Melanocyte of skin (primary cell): ENCODE measurements around the gene CCT2. TPM values are rescaled to one million over a fixed set of nuclear protein-coding genes. Genes with fewer than 3 reads are reported as not detected.

Source experiments
- small RNA-seq, 2 donors: library from RNA; depleted of rRNA; stranded (forward); fragments of <200 nt; gene quantifications; one replicate each; pipeline ENCODE3, GENCODE V24; 2012
- total RNA-seq, 2 donors: library from RNA; depleted of rRNA; stranded (reverse); fragments of >200 nt; gene quantifications; 2 replicates each; pipeline ENCODE4 v1.2.3, GENCODE V29; 2012

The CCT2 gene
- 100 to 1,000 TPM; 222 to 430 TPM for total RNA-seq

GRCh38 chr12:69585189-69586062 lies at the start of gene CCT2:
Gene CCT2, plus strand, starts transcription at chr12:69585459. Its CDS starts 63 bp downstream, at chr12:69585522.

DNA sequence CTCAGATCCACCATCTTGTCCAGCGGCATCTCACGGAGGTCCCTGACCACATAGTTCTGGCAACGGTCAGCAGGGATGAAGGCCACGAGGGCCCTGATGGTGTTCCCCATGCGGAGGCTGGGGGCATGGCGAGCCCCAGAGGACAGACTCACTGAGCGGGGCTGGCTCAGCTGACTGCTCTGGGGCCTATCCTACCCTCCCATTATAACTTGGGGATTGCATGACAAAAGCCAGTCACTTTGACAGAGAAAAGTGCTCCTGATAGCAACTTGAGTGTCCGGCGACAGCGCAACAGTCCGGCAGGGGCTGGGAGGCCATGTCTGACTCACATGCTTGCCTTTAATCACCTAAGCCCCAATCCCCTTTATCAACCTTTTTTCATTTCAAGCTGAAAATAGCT lies 25.5 kb downstream of the CCT2 start, which contains the start of gene LRRC10:
LRRC10 (minus strand) TSS at position 179 of the 400 bp plus-strand sequence; CDS start at position 110, 69 bp downstream.

Small RNA genes within 50 kb of the gene (small RNA-seq; reads per million reads assigned to genes)
- 0 reads per million in 2 donors for gene MIR3913-1

Other genes with a start within 250 kb of the CCT2 start
- gene LYZ, start 237.1 kb upstream of the CCT2 start, total RNA-seq = under 1 TPM; under 0.01 to 0.33 TPM
- 10 to 100 TPM; 18.0 to 18.2 TPM for gene YEATS4, start 225.7 kb upstream of the CCT2 start, total RNA-seq
- gene FRS2, start 115.1 kb upstream of the CCT2 start, total RNA-seq = 10 to 100 TPM; 36.3 to 39.9 TPM
- not detected for gene LRRC10, start 25.4 kb downstream of the CCT2 start, total RNA-seq
- gene BEST3, start 113.8 kb downstream of the CCT2 start, total RNA-seq = not detected
- gene RAB3IP, start 153.4 kb downstream of the CCT2 start, total RNA-seq = 1 to 10 TPM; 4.1 to 6.0 TPM
- gene MYRFL, start 239.8 kb downstream of the CCT2 start, total RNA-seq = not detected